SK-N-SH (cell line): ENCODE results near the gene XXYLT1.

Experiments used
- EZH2phosphoT487 ChIP-seq: fragments of 200-600 bp; sonication (generic); IDR thresholded peaks from 2 replicates; pipeline ENCODE4 v1.6.1; 2017; ENCODE audit warnings: low read depth, mixed run types, mild to moderate bottlenecking, antibody characterized with exemption, moderate library complexity, borderline replicate concordance
- NFIC ChIP-seq: IDR thresholded peaks from 2 replicates; pipeline ENCODE4 v1.4.0; 2012; ENCODE audit warnings: borderline replicate concordance
- RCOR1 ChIP-seq: fragments of 150-350 bp; IDR thresholded peaks from 2 replicates; pipeline ENCODE4 v1.6.1; 2017; ENCODE audit warnings: antibody characterized with exemption, low read length
- RFX5 ChIP-seq: IDR thresholded peaks from 2 replicates; pipeline ENCODE4 v1.6.1; 2012; ENCODE audit warnings: mild to moderate bottlenecking, improper control_type of control experiment, low read length
- TAF1 ChIP-seq: IDR thresholded peaks from 2 replicates; pipeline ENCODE4 v1.6.1; 2012; ENCODE audit warnings: low read depth, mild to moderate bottlenecking, low read length, moderate library complexity, borderline replicate concordance
- TCF12 ChIP-seq: IDR thresholded peaks from 2 replicates; pipeline ENCODE4 v1.4.0; 2012
- TEAD4 ChIP-seq: IDR thresholded peaks from 2 replicates; pipeline ENCODE4 v1.4.0; 2012; ENCODE audit warnings: mild to moderate bottlenecking, borderline replicate concordance; ENCODE audit not compliant: insufficient read depth
- TF ChIP-seq, protein P1 (sequence below): IDR thresholded peaks from 2 replicates; pipeline ENCODE4 v1.4.0; 2012; ENCODE audit warnings: low read depth

GRCh38 chr3:195019335-195019734, 251.6 kb downstream of the XXYLT1 start:
- TF ChIP-seq RFX5 (no peak), TEAD4 (no peak), TCF12 (no peak), EZH2phosphoT487 (no peak), NFIC (no peak), RCOR1 (no peak), TAF1 (no peak)
- TF ChIP-seq, protein P1, sequence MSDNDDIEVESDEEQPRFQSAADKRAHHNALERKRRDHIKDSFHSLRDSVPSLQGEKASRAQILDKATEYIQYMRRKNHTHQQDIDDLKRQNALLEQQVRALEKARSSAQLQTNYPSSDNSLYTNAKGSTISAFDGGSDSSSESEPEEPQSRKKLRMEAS, result no peak
